ENCODE results near the gene ELOVL1. TPM values are rescaled to one million over a fixed set of nuclear protein-coding genes. Genes with fewer than 3 reads are reported as not detected.
A peak's percentile ranks its signal among the peaks of the same experiment; 100 is the strongest.
"Not testable (repeated sequence)": the region's sequence is repeated elsewhere in the genome, so short reads cannot be mapped to it uniquely, and the experiment has no call there.

The ELOVL1 gene
- polyA plus RNA-seq, 1 donor = 30.1 TPM

- no peak for DNase-seq (ENCODE audit: low read depth)
These were observed 13.8 kb upstream of the ELOVL1 start for GRCh38 chr1:43381612-43382011.

DNA sequence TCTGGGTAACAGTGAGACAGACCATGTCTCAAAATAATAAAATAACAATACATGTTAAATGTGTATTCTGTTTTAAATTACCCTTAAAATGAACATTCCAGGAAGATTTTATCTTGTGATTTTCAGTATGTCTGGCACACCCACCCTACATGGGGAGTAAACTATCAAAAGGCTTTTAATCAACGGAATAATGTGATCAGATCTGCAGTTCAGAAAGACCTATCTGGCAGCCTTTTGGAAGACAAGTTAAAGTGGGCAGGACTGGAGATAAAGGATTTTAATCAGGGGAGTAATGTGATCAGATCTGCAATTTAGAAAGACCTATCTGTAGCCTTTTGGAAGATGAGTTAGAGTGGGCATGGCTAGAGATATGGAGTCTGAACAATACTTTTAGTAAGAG is 11.7 kb upstream of the ELOVL1 start:
- DNase-seq (ENCODE audit: low read depth) = no peak

DNA sequence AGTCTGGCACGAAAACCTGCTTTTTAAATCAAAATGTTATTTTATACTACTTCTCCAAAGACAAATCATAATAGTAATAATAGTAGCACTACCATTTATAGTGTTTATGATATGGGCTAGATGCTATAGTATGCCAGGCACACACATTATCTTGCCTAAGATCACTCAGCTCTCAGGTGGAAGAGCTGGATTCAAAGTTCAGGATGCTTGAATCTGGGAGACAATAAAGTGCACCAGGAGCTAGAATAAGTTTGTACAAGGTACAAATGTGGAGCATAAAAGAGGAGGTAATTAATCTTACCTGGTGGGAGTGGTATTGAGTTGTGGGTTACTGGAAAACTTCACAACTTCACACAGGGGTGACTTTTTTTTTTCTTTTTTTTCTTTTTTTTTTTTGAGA is 10.0 kb upstream of the ELOVL1 start:
- DNase-seq (ENCODE audit: low read depth) = no peak

GRCh38 chr1:43376723-43377235 is 9.0 kb upstream of the ELOVL1 start:
- DNase-seq (ENCODE audit: low read depth) = no peak

- no peak for DNase-seq (ENCODE audit: low read depth)
These were observed 5.5 kb upstream of the ELOVL1 start for GRCh38 chr1:43373066-43373940.

DNA sequence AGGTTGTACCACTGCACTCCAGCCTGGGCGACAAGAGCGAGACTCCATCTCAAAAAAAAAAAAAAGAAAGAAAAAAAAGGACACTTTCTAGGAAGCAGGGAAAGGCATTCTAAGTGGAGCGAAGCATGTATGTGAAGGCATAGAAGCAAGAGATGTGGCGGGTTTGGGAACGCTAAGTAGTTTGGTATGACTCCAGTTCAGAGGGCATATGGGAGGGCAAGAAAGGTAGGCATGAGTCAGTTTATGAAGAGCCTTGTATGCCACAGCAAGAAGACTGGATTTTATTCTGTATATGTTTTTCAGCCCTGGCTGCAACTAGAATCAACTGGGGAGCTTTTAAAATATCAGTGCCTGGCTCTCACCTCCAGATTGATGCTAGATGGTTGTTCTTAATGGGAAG is 4.4 kb upstream of the ELOVL1 start:
- DNase-seq (ENCODE audit: low read depth) = no peak

GRCh38 chr1:43370564-43370963 is 2.8 kb upstream of the ELOVL1 start:
- DNase-seq (ENCODE audit: low read depth) = no peak

- DNase-seq (ENCODE audit: low read depth) = not testable (repeated sequence)
These were observed 2.0 kb upstream of the ELOVL1 start for GRCh38 chr1:43369779-43370178.

GRCh38 chr1:43368646-43369020 is 822 bp upstream of the ELOVL1 start:
- DNase-seq (ENCODE audit: low read depth) = no peak

- DNase-seq (ENCODE audit: low read depth) = no peak
These were observed 546 bp downstream of the ELOVL1 start for GRCh38 chr1:43367026-43367903.

- no peak for DNase-seq (ENCODE audit: low read depth)
These were observed 1.2 kb downstream of the ELOVL1 start for GRCh38 chr1:43366601-43367025.

GRCh38 chr1:43366179-43366578 is 1.6 kb downstream of the ELOVL1 start:
- no peak for DNase-seq (ENCODE audit: low read depth)

DNA sequence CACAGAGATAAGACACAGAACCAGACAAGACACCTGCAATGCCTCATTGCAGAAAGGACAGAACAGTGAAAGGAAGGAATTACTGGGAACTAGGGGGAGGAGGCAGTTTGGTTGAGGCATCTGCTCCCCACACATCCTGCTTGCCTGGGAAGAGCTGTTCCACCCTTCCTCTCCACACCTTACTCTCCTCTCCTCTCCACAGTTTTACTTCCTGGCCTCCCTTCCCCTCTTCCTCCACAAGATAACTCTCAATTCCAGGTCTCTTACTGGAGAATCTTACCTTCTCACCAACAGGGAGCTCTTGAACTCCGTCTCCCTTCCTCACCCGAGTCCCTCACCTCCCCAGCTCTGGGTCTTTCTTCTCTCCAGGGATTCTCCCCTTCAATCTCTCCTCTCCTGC is 2.1 kb downstream of the ELOVL1 start:
- DNase-seq (ENCODE audit: low read depth) = no peak

GRCh38 chr1:43363935-43364525 is 3.8 kb downstream of the ELOVL1 start:
- no peak for DNase-seq (ENCODE audit: low read depth)

DNA sequence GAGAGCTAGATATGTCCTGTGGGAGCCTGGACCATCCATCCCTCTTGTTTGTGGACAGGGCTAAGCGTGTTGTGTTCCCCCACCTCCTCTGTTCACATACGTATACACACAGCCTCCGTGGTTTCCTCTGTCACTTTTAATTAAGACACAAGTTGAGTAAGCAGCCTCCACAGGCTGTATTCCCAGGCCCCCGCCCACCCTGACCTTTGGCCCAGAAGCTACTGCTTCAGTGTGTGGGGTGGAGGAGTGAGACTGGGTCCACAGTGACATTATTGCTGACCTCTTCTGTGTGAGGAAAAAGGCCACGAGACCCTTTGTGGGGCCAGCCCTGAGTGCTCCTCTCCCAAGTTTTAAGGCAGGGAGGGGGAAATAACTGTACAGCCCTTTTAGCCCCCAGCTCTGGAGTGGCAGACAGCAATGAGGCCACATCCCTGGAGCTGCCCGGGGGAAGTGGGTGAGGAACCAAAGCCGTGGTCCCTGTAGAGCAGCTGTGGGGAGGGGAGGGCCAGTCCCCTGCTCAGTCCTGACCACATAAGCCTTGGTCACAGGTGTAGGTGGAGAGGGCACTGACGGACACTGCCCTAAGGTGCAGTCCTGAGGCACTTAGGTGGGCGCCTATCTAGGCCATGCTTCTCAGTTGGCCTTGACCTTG is 4.4 kb downstream of the ELOVL1 start:
- DNase-seq (ENCODE audit: low read depth) = no peak

GRCh38 chr1:43360616-43361015 is 7.2 kb downstream of the ELOVL1 start:
- DNase-seq (ENCODE audit: low read depth) = no peak

DNA sequence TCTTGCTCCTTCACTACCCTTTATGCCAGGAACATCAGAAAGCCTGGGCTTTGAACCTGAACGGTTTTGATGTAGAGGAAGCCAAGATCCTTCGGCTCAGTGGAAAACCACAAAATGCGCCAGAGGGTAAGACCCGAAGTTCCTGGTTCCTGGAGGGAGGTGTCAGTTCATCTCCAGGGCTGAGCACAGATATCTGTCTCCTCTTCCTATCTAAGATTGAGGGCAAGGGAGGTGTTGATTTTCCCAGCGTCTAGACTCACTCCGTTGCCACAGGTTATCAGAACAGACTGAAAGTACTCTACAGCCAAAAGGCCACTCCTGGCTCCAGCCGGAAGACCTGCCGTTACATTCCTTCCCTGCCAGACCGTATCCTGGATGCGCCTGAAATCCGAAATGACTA is 8.1 kb downstream of the ELOVL1 start:
- no peak for DNase-seq (ENCODE audit: low read depth)

DNA sequence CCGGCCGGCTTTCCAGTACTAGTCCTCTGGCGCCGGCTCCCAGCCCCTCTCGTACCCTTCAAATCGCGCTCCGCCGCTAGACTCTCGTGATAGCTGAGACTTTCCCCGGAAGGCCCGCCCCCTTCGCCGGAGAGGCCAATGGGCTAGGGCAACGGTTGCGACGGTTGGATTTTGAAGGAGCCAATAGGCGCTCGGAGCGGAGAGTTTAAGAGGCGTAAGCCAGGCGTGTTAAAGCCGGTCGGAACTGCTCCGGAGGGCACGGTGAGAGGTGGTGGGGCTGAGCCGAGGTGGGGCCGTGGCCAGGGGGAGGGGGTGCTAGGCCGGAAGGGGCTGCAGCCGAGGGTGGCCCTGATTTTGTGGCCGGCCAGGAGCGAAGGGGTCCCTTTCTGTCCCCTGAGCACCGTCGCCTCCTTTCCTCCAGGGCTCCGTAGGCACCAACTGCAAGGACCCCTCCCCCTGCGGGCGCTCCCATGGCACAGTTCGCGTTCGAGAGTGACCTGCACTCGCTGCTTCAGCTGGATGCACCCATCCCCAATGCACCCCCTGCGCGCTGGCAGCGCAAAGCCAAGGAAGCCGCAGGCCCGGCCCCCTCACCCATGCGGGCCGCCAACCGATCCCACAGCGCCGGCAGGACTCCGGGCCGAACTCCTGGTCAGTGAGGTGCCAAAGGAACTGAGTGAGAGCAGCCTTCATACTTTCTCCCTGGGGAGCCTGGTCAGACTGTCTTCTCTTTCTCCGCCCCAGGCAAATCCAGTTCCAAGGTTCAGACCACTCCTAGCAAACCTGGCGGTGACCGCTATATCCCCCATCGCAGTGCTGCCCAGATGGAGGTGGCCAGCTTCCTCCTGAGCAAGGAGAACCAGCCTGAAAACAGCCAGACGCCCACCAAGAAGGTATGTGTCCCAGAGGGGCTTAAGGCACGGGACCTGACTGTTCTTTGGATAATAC is 8.8 kb downstream of the ELOVL1 start, which contains the start of gene CDC20:
CDC20 (plus strand) TSS at position 236 of the 948 bp plus-strand sequence; CDS start at position 471, 235 bp downstream.
- DNase-seq (ENCODE audit: low read depth) = peak; percentile 81

- DNase-seq (ENCODE audit: low read depth) = no peak
These were observed 9.6 kb downstream of the ELOVL1 start for GRCh38 chr1:43358121-43358745.

DNA sequence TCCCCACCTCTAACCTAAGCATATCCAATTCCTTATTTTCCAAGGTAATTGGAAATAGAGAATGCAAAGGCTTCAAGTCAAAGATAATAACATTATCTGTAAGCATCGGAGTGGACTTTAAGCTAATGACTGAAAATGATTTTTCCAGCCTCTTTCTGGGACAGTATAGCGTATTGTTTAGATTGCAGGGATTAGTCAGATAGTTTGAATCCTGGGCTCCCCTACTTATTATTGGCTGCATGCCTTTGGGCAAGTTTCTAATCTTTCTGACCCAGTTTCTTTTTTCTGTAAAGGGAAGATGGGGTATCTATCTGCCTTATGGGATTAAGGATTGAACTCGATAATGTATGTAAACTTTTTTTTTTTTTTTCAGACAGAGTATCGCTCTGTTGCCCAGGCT is 10.6 kb downstream of the ELOVL1 start:
- no peak for DNase-seq (ENCODE audit: low read depth)
